ENCODE measurements around the gene CDK13. TPM values are rescaled to one million over a fixed set of nuclear protein-coding genes. Genes with fewer than 3 reads are reported as not detected.

The CDK13 gene
- total RNA-seq: 87.4 TPM

DNA sequence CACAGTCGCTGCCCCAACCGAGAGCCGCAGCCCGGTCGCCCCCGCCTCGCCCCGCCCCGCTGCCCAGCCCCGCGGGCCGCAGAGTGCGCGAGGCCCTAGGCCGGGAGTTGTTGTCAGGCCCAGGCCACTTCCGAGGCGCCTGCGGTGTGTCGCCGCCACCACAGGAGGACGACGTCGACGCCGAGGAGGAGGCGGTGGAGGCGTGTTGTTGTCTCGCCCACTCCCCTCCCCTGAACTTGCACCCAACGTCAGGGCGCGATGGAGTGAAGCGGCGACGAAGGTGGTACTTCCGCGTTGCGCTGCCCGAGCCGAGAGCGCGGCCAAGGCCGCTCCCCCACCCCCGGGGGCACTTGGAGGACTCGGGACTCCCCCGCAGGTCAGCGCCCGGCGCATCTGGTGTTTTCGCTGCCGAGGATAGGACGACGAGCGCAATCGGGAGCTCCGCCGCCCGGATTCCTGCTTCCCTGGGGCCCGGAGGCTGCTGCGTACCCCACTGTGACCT lies at the start of gene CDK13:
TSS of gene CDK13 (plus strand) at position 286 of the 502 bp plus-strand sequence. CDS start 386 bp downstream, outside the sequence.
- no peaks in the 10 kb centered on the region for H3K27me3 ChIP-seq
- no peaks in the 10 kb centered on the region for H3K9me3 ChIP-seq
- intact Hi-C loops (cut with DNase I): loop anchor here (10.0 kb wide), 1 partner anchor 105 kb away; no protein-coding TSS in a partner anchor
- H3K27ac ChIP-seq: peak within 1 kb of the TSS; percentile 94
- H3K36me3 ChIP-seq: no peaks in the 10 kb centered on the region
- peak within 1 kb of the TSS; percentile 69 to 74 for H3K4me3 ChIP-seq
- TF ChIP-seq POLR2AphosphoS5 (IDR thresholded peaks at IDR 0.05; ENCODE audit: insufficient read depth in 1 of 2, low read depth in 1 of 2) (no peak), CTCF (IDR thresholded peaks at IDR 0.05) (no peak)
- DNase-seq (ENCODE audit: extremely low spot score in 2 of 2): peak in 1 of 2 donors; percentile 88
- H3K4me1 ChIP-seq: peaks cover 36% of the 10 kb centered on the region

DNA sequence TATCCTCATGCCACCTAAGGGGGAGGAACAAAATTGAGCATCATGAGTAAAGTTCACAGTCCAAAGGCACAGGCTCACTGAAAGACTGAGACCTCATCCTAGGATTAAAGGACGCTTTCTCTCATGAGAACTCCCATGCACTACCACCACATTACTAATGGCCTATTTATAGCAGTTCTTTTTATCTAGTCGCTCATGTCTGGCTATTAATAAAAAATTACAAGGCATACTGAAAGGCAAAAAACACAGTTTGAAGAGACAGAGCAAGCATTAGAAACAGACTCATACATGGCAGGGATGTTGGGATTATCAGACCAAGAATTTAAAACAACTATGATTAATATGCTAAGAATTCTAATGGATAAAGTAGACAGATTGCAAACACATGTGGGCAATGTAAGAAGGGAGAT lies 46.0 kb upstream of the CDK13 start:
- H3K4me1 ChIP-seq: no peaks in the 10 kb centered on the region
- intact Hi-C loops (cut with DNase I): no loop called here
- TF ChIP-seq POLR2A (IDR thresholded peaks at IDR 0.05) (no peak), CTCF (IDR thresholded peaks at IDR 0.05) (no peak), POLR2AphosphoS5 (IDR thresholded peaks at IDR 0.05; ENCODE audit: insufficient read depth in 1 of 2, low read depth in 1 of 2) (no peak)

GRCh38 chr7:39908141-39908540 lies 41.9 kb upstream of the CDK13 start:
- DNase-seq (ENCODE audit: extremely low spot score in 2 of 2): peak; percentile 11 to 12
- H3K27ac ChIP-seq: no peak overlapping the region
- TF ChIP-seq POLR2AphosphoS5 (IDR thresholded peaks at IDR 0.05; ENCODE audit: insufficient read depth in 1 of 2, low read depth in 1 of 2) (no peak), POLR2A (IDR thresholded peaks at IDR 0.05) (no peak), CTCF (IDR thresholded peaks at IDR 0.05) (no peak)
- H3K4me1 ChIP-seq: no peaks in the 10 kb centered on the region
- intact Hi-C loops (cut with DNase I): no loop called here
- no peaks in the 10 kb centered on the region for H3K9me3 ChIP-seq
- H3K36me3 ChIP-seq: no peaks in the 10 kb centered on the region
- H3K4me3 ChIP-seq: no peak overlapping the region
- H3K27me3 ChIP-seq: no peaks in the 10 kb centered on the region

More for the DNA sequence above, 46.0 kb upstream of the CDK13 start:
- no peaks in the 10 kb centered on the region for H3K36me3 ChIP-seq
- H3K27me3 ChIP-seq: no peaks in the 10 kb centered on the region
- no peak overlapping the region for H3K27ac ChIP-seq
- DNase-seq (ENCODE audit: extremely low spot score in 2 of 2): no peak
- H3K4me3 ChIP-seq: no peak overlapping the region
- H3K9me3 ChIP-seq: no peaks in the 10 kb centered on the region

GRCh38 chr7:39908973-39909372 lies 41.1 kb upstream of the CDK13 start:
- no peaks in the 10 kb centered on the region for H3K4me1 ChIP-seq
- no peak overlapping the region for H3K4me3 ChIP-seq
- H3K9me3 ChIP-seq: no peaks in the 10 kb centered on the region
- TF ChIP-seq POLR2AphosphoS5 (IDR thresholded peaks at IDR 0.05; ENCODE audit: insufficient read depth in 1 of 2, low read depth in 1 of 2) (no peak), POLR2A (IDR thresholded peaks at IDR 0.05) (no peak), CTCF (IDR thresholded peaks at IDR 0.05) (no peak)
- no peaks in the 10 kb centered on the region for H3K27me3 ChIP-seq
- no peak overlapping the region for H3K27ac ChIP-seq
- no peaks in the 10 kb centered on the region for H3K36me3 ChIP-seq
- DNase-seq (ENCODE audit: extremely low spot score in 2 of 2): peak in 1 of 2 donors; percentile 47
- intact Hi-C loops (cut with DNase I): no loop called here

DNA sequence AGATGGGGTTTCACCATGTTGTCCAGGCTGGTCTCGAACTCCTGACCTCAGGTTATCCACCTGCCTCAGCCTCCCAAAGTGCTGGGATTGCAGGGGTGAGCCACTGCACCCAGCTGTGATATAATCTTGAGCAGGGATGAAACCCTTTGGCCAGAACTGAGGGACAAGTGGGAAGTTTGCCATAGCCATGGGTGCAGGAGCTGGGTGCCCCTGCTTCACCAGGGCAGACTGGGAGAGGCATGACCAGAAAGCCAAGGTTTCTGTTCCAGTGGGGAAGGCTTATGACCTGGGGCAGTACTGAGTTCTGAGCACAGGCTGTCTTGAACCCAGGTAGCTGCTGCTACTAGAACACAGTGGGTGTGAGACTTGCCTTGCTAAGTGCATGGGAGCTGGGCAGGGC lies 40.5 kb upstream of the CDK13 start:
- Histone ChIP-seq H3K4me3 (no peak overlapping the region), H3K9me3 (no peaks in the 10 kb centered on the region), H3K27ac (no peak overlapping the region), H3K4me1 (no peaks in the 10 kb centered on the region), H3K27me3 (no peaks in the 10 kb centered on the region), H3K36me3 (no peaks in the 10 kb centered on the region)
- intact Hi-C loops (cut with DNase I): no loop called here
- no peak for DNase-seq (ENCODE audit: extremely low spot score in 2 of 2)
- TF ChIP-seq CTCF (IDR thresholded peaks at IDR 0.05) (no peak), POLR2A (IDR thresholded peaks at IDR 0.05) (no peak), POLR2AphosphoS5 (IDR thresholded peaks at IDR 0.05; ENCODE audit: insufficient read depth in 1 of 2, low read depth in 1 of 2) (no peak)

Measured in vagina (tissue), 2 donors.